COR-L47 (cell line): ENCODE results near the gene LPP.

Source experiments
- DNase-seq: peaks from one replicate; lab custom pipeline; 2025; lab: John Stamatoyannopoulos, UW

LPP gene

GRCh38 chr3:188272481-188273372, 118.8 kb downstream of the LPP start:
- DNase-seq = no peak

- no peak for DNase-seq
Observed at GRCh38 chr3:188274249-188274915, 120.4 kb downstream of the LPP start.

- DNase-seq = no peak
Observed at GRCh38 chr3:188276375-188276774, 122.4 kb downstream of the LPP start.

GRCh38 chr3:188278717-188279324, 124.9 kb downstream of the LPP start:
- no peak for DNase-seq

GRCh38 chr3:188279502-188280335, 125.8 kb downstream of the LPP start:
- no peak for DNase-seq

- no peak for DNase-seq
Observed at GRCh38 chr3:188280627-188281026, 126.7 kb downstream of the LPP start.

GRCh38 chr3:188282871-188283270, 128.9 kb downstream of the LPP start:
- DNase-seq = no peak

GRCh38 chr3:188283347-188283746, 129.4 kb downstream of the LPP start:
- DNase-seq = no peak

GRCh38 chr3:188284455-188285212, 130.7 kb downstream of the LPP start:
- no peak for DNase-seq

- no peak for DNase-seq
Observed at GRCh38 chr3:188286087-188286513, 132.1 kb downstream of the LPP start.

GRCh38 chr3:188287339-188287738, 133.4 kb downstream of the LPP start:
- DNase-seq = no peak

- DNase-seq = no peak
Observed at GRCh38 chr3:188287762-188288505, 134.0 kb downstream of the LPP start.

GRCh38 chr3:188292251-188292650, 138.3 kb downstream of the LPP start:
- no peak for DNase-seq

- DNase-seq = no peak
Observed at GRCh38 chr3:188292827-188293226, 138.9 kb downstream of the LPP start.

GRCh38 chr3:188294113-188294512, 140.2 kb downstream of the LPP start:
- no peak for DNase-seq

GRCh38 chr3:188294823-188295487, 141.0 kb downstream of the LPP start:
- no peak for DNase-seq

GRCh38 chr3:188295876-188296275, 141.9 kb downstream of the LPP start:
- DNase-seq = no peak

GRCh38 chr3:188296761-188297612, 143.0 kb downstream of the LPP start:
- no peak for DNase-seq

GRCh38 chr3:188298585-188298984, 144.6 kb downstream of the LPP start:
- no peak for DNase-seq
